Fibroblast of lung (primary cell): Measurements from ENCODE around the gene HLA-B. TPM values are rescaled to one million over a fixed set of nuclear protein-coding genes. Genes with fewer than 3 reads are reported as not detected.
"Not testable (repeated sequence)": the region's sequence is repeated elsewhere in the genome, so short reads cannot be mapped to it uniquely, and the experiment has no call there.

Experiments used
- DNase-seq, 2 donors: peaks; one replicate each; pipeline versions ENCODE4 v3.0.0 to v3.0.0-alpha.2; 2010; ENCODE audit warnings: low read depth in 2 of 2
- H2AFZ ChIP-seq: 2 replicates; pipeline ENCODE4 v1.5.1; 2012; ENCODE audit warnings: low read length, control low read depth, inconsistent platforms
- H3K27ac ChIP-seq: 2 replicates; pipeline ENCODE4 v1.5.1; 2011; ENCODE audit warnings: low read length, control low read depth; ENCODE audit not compliant: insufficient read depth
- H3K27me3 ChIP-seq: 2 replicates; pipeline ENCODE4 v1.5.1; 2011; ENCODE audit warnings: mild to moderate bottlenecking, low read length; ENCODE audit not compliant: control insufficient read depth, insufficient read depth
- H3K36me3 ChIP-seq: 2 replicates; pipeline ENCODE4 v1.5.1; 2011; ENCODE audit warnings: low read length; ENCODE audit not compliant: control insufficient read depth, insufficient read depth
- H3K4me1 ChIP-seq: 2 replicates; pipeline ENCODE4 v1.5.1; 2011; ENCODE audit warnings: low read length; ENCODE audit not compliant: control insufficient read depth, insufficient read depth; ENCODE audit errors: extremely low read depth
- H3K4me2 ChIP-seq: 2 replicates; pipeline ENCODE4 v1.5.1; 2011; ENCODE audit warnings: low read length, control low read depth; ENCODE audit not compliant: insufficient read depth; ENCODE audit errors: extremely low read depth
- H3K4me3 ChIP-seq, 4 experiments: fragments of 200-600 bp in 1 of 4; sonication (generic) in 1 of 4; replicated peaks in 1 of 4; 2 replicates each; pipeline ENCODE4 v1.5.1; 2011 to 2016; ENCODE audit warnings: low read length in 4 of 4, low read depth in 3 of 4, mild to moderate bottlenecking in 3 of 4, control low read depth in 2 of 4, inconsistent platforms in 1 of 4, mixed read lengths in 1 of 4; ENCODE audit not compliant: insufficient read depth in 1 of 4; ENCODE audit errors: control extremely low read depth in 1 of 4
- H3K79me2 ChIP-seq: 2 replicates; pipeline ENCODE4 v1.5.1; 2012; ENCODE audit warnings: mild to moderate bottlenecking, low read length, inconsistent platforms; ENCODE audit not compliant: control insufficient read depth, insufficient read depth
- H3K9ac ChIP-seq: 2 replicates; pipeline ENCODE4 v1.5.1; 2011; ENCODE audit warnings: mild to moderate bottlenecking, low read length, control low read depth; ENCODE audit not compliant: insufficient read depth
- H3K9me3 ChIP-seq: 2 replicates; pipeline ENCODE4 v1.5.1; 2012; ENCODE audit warnings: low read depth, low read length; ENCODE audit not compliant: control insufficient read depth, insufficient read depth
- H4K20me1 ChIP-seq: 2 replicates; pipeline ENCODE4 v1.5.1; 2011; ENCODE audit warnings: low read length; ENCODE audit not compliant: control insufficient read depth, insufficient read depth; ENCODE audit errors: extremely low read depth
- CTCF ChIP-seq, 2 donors: IDR thresholded peaks in 1 of 2; conservative IDR thresholded peaks in 1 of 2; 1 replicate in 1 of 2; 2 replicates in 1 of 2; pipeline ENCODE4 v1.5.1; 2011 to 2012; ENCODE audit warnings: low read length in 2 of 2, control low read depth in 1 of 2, inconsistent platforms in 1 of 2, low read depth in 1 of 2, mild to moderate bottlenecking in 1 of 2
- EZH2 ChIP-seq: IDR thresholded peaks from 2 replicates; pipeline ENCODE4 v1.5.1; 2012; ENCODE audit warnings: low read length, control low read depth, mild to moderate bottlenecking; ENCODE audit errors: missing control alignments
- polyA plus RNA-seq, 2 donors: library from polyadenylated mRNA; depleted of rRNA in 1 of 2; stranded (reverse) in 1 of 2; unstranded in 1 of 2; fragments of >200 nt; gene quantifications; 2 replicates each; pipeline ENCODE4 v1.2.1, GENCODE V29; 2011 to 2012; ENCODE audit warnings: missing spikeins in 1 of 2
- total RNA-seq: library from RNA; depleted of rRNA; stranded (reverse); fragments of >200 nt; gene quantifications from 2 replicates; pipeline ENCODE4 v1.2.1, GENCODE V29; 2014

Gene HLA-B
- total and polyA plus RNA-seq, 2 donors (not counting 1 experiment from before 2014, with no cell fraction given), result 244 to 1,124 TPM

GRCh38 chr6:31375699-31376098 lies 18.7 kb upstream of the HLA-B start:
- Histone ChIP-seq H3K27me3 (peaks cover 2% of the 10 kb centered on the region), H3K4me2 (no peak overlapping the region), H2AFZ (no peak overlapping the region), H3K4me1 (no peaks in the 10 kb centered on the region), H3K27ac (no peak overlapping the region), H3K36me3 (no peaks in the 10 kb centered on the region), H4K20me1 (no peaks in the 10 kb centered on the region), H3K79me2 (no peaks in the 10 kb centered on the region), H3K4me3 (no peak overlapping the region), H3K9ac (no peak overlapping the region), H3K9me3 (no peaks in the 10 kb centered on the region)
- no peak for TF ChIP-seq EZH2
- TF ChIP-seq CTCF (conservative IDR thresholded peaks at IDR 0.05 in 1 of 2, IDR thresholded peaks at IDR 0.05 in 1 of 2; ENCODE audit: low read depth in 1 of 2, low read length in 2 of 2), result no peak
- no peak for DNase-seq

GRCh38 chr6:31374118-31374517 lies 17.1 kb upstream of the HLA-B start:
- not testable (repeated sequence) for H3K4me3 ChIP-seq, H3K4me2 ChIP-seq, H2AFZ ChIP-seq, H3K27ac ChIP-seq, H3K9me3 ChIP-seq, H3K36me3 ChIP-seq, H4K20me1 ChIP-seq, H3K9ac ChIP-seq, H3K79me2 ChIP-seq, H3K4me1 ChIP-seq, H3K27me3 ChIP-seq, DNase-seq
- TF ChIP-seq CTCF (conservative IDR thresholded peaks at IDR 0.05 in 1 of 2, IDR thresholded peaks at IDR 0.05 in 1 of 2; ENCODE audit: low read depth in 1 of 2, low read length in 2 of 2), result peak; percentile 32 to 40

DNA sequence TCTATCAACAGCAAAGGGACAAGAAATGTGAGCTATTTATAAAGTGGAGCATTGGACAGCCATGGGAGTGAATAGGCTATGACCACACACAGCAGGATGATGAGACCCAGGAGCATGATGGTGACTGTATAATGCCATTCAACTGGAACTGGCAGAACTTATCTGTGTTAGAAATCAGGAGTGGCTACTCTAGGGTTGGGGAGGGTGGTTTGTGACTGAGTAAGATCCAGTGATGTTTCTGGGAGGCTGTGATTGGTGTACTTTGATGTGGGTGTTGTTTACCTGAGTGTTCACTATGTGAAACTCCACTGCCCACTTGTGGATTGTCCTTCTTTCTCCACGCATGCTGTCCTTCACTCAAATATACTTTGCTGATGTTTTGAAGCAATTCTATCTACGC lies 11.5 kb upstream of the HLA-B start:
- Histone ChIP-seq H3K9ac (no peak overlapping the region), H3K27me3 (peaks cover 24% of the 10 kb centered on the region), H3K79me2 (no peaks in the 10 kb centered on the region), H2AFZ (no peak overlapping the region), H3K4me2 (no peak overlapping the region), H3K4me3 (no peak overlapping the region), H3K9me3 (no peaks in the 10 kb centered on the region), H3K27ac (no peak overlapping the region), H4K20me1 (no peaks in the 10 kb centered on the region), H3K36me3 (no peaks in the 10 kb centered on the region), H3K4me1 (peaks cover 2% of the 10 kb centered on the region)
- DNase-seq, result no peak
- no peak for TF ChIP-seq CTCF (conservative IDR thresholded peaks at IDR 0.05 in 1 of 2, IDR thresholded peaks at IDR 0.05 in 1 of 2; ENCODE audit: low read depth in 1 of 2, low read length in 2 of 2)
- TF ChIP-seq EZH2, result no peak
